ENCODE measurements around the gene TPGS1. TPM values are rescaled to one million over a fixed set of nuclear protein-coding genes. Genes with fewer than 3 reads are reported as not detected.

TPGS1 gene
- total RNA-seq, 1 donor from 2014 or later, result 89.2 TPM

GRCh38 chr19:460877-461720 is 46.2 kb upstream of the TPGS1 start, which contains the start of gene SHC2:
Gene SHC2 (minus strand): TSS chr19:461033. CDS start chr19:460996, 37 bp downstream.
- DNase-seq (ENCODE audit: low spot score in 2 of 2), result no peak
- no peaks in the 10 kb centered on the region for H3K36me3 ChIP-seq
- intact Hi-C loops (cut with DNase I), result no loop called here
- peaks cover 0 to 4% of the 10 kb centered on the region in 2 donors for H3K4me1 ChIP-seq
- TF ChIP-seq CTCF (IDR thresholded peaks at IDR 0.05), result no peak
- peak within 1 kb of the TSS; percentile 21 to 42 for H3K27ac ChIP-seq
- no peaks in the 10 kb centered on the region for H3K9me3 ChIP-seq
- no peaks in the 10 kb centered on the region for H3K27me3 ChIP-seq
- H3K4me3 ChIP-seq, result peak within 1 kb of the TSS; percentile 63 to 65

GRCh38 chr19:461721-462551 is 45.4 kb upstream of the TPGS1 start:
- Histone ChIP-seq H3K27me3 (no peaks in the 10 kb centered on the region), H3K36me3 (no peaks in the 10 kb centered on the region), H3K4me1 (peaks cover 0 to 4% of the 10 kb centered on the region in 2 donors), H3K9me3 (no peaks in the 10 kb centered on the region), H3K27ac (no peak overlapping the region), H3K4me3 (peak overlapping the region; percentile 53 to 57)
- intact Hi-C loops (cut with DNase I), result no loop called here
- no peak for DNase-seq (ENCODE audit: low spot score in 2 of 2)
- TF ChIP-seq CTCF (IDR thresholded peaks at IDR 0.05), result no peak

DNA sequence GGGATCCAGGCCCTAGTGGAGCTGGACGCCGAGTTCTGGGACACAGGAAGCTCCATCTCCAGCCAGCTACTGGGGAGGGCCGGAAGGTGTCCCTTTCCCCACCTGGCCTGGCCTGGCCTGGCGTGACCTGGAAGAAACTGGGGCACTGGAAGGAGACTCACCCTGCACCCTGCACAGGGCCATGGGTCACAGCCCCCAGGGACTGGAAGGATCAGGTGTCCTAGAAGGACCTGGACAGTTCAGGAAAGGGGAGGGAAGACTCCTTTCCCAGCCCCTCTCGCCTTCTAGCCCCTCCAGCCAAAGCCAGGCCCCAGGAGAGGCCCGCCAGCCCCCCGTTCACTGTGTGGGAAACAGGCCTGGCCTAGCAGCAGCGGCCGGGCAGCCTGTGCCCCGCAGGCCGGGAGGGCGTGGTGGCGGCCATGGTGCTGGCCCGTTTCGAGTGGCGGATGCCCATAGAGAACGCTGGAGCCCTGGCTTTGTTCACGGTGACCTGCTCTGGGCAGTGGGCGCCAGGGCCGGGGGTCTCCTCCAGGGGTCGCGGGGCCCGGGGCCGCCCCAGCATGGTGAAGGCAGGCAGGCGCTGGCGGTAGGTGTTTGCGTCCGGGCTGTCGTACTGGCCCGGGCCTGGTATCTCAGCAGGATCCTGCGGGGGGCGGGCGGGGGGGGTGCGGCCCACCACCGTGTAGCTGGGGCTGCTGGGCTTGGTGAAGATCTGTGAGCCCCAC is 43.7 kb upstream of the TPGS1 start:
- H3K4me1 ChIP-seq, result peaks cover 0 to 4% of the 10 kb centered on the region in 2 donors
- TF ChIP-seq CTCF (IDR thresholded peaks at IDR 0.05), result no peak
- DNase-seq (ENCODE audit: low spot score in 2 of 2), result no peak
- no peak overlapping the region for H3K4me3 ChIP-seq
- intact Hi-C loops (cut with DNase I), result no loop called here
- no peaks in the 10 kb centered on the region for H3K27me3 ChIP-seq
- no peaks in the 10 kb centered on the region for H3K9me3 ChIP-seq
- no peak overlapping the region for H3K27ac ChIP-seq
- H3K36me3 ChIP-seq, result no peaks in the 10 kb centered on the region

GRCh38 chr19:464208-464545 is 43.1 kb upstream of the TPGS1 start:
- Histone ChIP-seq H3K27ac (no peak overlapping the region), H3K36me3 (no peaks in the 10 kb centered on the region), H3K9me3 (no peaks in the 10 kb centered on the region), H3K4me3 (no peak overlapping the region), H3K27me3 (no peaks in the 10 kb centered on the region), H3K4me1 (peaks cover 0 to 4% of the 10 kb centered on the region in 2 donors)
- no peak for DNase-seq (ENCODE audit: low spot score in 2 of 2)
- intact Hi-C loops (cut with DNase I), result no loop called here
- TF ChIP-seq CTCF (IDR thresholded peaks at IDR 0.05), result no peak

- DNase-seq (ENCODE audit: low spot score in 2 of 2), result no peak
- intact Hi-C loops (cut with DNase I), result no loop called here
These were observed 42.1 kb upstream of the TPGS1 start for GRCh38 chr19:465056-465816.

More at GRCh38 chr19:465056-465816, 42.1 kb upstream of the TPGS1 start:
- peaks cover 0 to 4% of the 10 kb centered on the region in 2 donors for H3K4me1 ChIP-seq
- H3K27me3 ChIP-seq, result no peaks in the 10 kb centered on the region
- H3K9me3 ChIP-seq, result no peaks in the 10 kb centered on the region
- H3K36me3 ChIP-seq, result no peaks in the 10 kb centered on the region
- no peak overlapping the region for H3K27ac ChIP-seq
- H3K4me3 ChIP-seq, result no peak overlapping the region
- no peak for TF ChIP-seq CTCF (IDR thresholded peaks at IDR 0.05)

Data from ascending aorta (tissue), 2 donors.